HepG2 (cell line): Measurements from ENCODE around the gene ADGRB3. TPM values are rescaled to one million over a fixed set of nuclear protein-coding genes. Genes with fewer than 3 reads are reported as not detected.

ENCODE experiments used
- ATAC-seq: fragments of 200-7000 bp; cut with Tn5 transposase; 3 replicates; pipeline ENCODE4 v1.9.1; 2020; ENCODE audit warnings: mild to moderate bottlenecking, moderate library complexity
- BruUV-seq: library from RNA; stranded (reverse); fragments of 400-500 nt; replicated peaks from 2 replicates; lab custom pipeline; 2021; lab: Mats Ljungman, UMichigan
- CTCF ChIA-PET: fragments of 300-600 bp; formaldehyde crosslinking; extraction: SDS; loops from one replicate; lab custom pipeline; 2021; ENCODE audit warnings: low total read pairs, inconsistent platforms, low intra/inter-chr PET ratio; lab: Yijun Ruan, JAX
- POLR2A ChIA-PET: fragments of 350-600 bp; sonication (Branson Sonifier 250); formaldehyde crosslinking; loops from one replicate; lab custom pipeline; 2020; ENCODE audit warnings: antibody characterized with exemption, inconsistent platforms; lab: Yijun Ruan, JAX
- DNase-seq: peaks from one replicate; pipeline ENCODE4 v3.0.0-alpha.2; 2015; ENCODE audit warnings: low spot score
- FAIRE-seq: peaks from 3 replicates; lab custom pipeline; 2011; peaks lifted over from hg19 to GRCh38; lab: Jason Lieb, UNC
- H2AFZ ChIP-seq: one replicate; pipeline ENCODE4 v1.6.1; 2011; ENCODE audit warnings: low read length, inconsistent platforms
- H3K27ac ChIP-seq: fragments of 300-600 bp; 3 replicates; pipeline ENCODE4 v1.8.0; 2011; ENCODE audit warnings: mixed run types, mild to moderate bottlenecking, mixed read lengths, low read length, inconsistent platforms; ENCODE audit not compliant: insufficient read depth; ENCODE audit errors: extremely low read length
- H3K27me3 ChIP-seq, 2 experiments: fragments of 200-600 bp in 1 of 2; 2 replicates in 1 of 2; 3 replicates in 1 of 2; pipeline versions ENCODE4 v1.6.0 to v1.8.0; 2011; ENCODE audit warnings: low read length in 2 of 2, mild to moderate bottlenecking in 2 of 2, moderate library complexity in 2 of 2, inconsistent platforms in 1 of 2; ENCODE audit not compliant: insufficient read depth in 2 of 2, control insufficient read depth in 1 of 2
- H3K36me3 ChIP-seq, 2 experiments: fragments of 200-600 bp in 1 of 2; replicated peaks in 1 of 2; 2 replicates in 1 of 2; 3 replicates in 1 of 2; pipeline versions ENCODE4 v1.5.1 to v1.8.0; 2011; ENCODE audit warnings: low read length in 2 of 2, inconsistent platforms in 1 of 2; ENCODE audit not compliant: insufficient read depth in 2 of 2, control insufficient read depth in 1 of 2
- H3K4me1 ChIP-seq: 2 replicates; pipeline ENCODE4 v1.5.1; 2012; ENCODE audit warnings: low read length, inconsistent platforms; ENCODE audit not compliant: insufficient read depth
- H3K4me2 ChIP-seq: 2 replicates; pipeline ENCODE4 v1.6.0; 2011; ENCODE audit warnings: low read depth, low read length, inconsistent platforms
- H3K4me3 ChIP-seq, 3 experiments: fragments of 200-600 bp in 1 of 3; sonication (generic), shearing (Covaris generic) in 1 of 3; replicated peaks in 1 of 3; 2 replicates each; pipeline ENCODE4 v1.5.1; 2011 to 2016; ENCODE audit warnings: low read length in 3 of 3, inconsistent platforms in 2 of 3, low read depth in 2 of 3, mild to moderate bottlenecking in 2 of 3, control low read depth in 1 of 3, mixed read lengths in 1 of 3; ENCODE audit not compliant: insufficient read depth in 1 of 3
- H3K79me2 ChIP-seq: one replicate; pipeline ENCODE4 v1.6.1; 2011; ENCODE audit warnings: low read length, inconsistent platforms; ENCODE audit not compliant: insufficient read depth
- H3K9ac ChIP-seq: 2 replicates; pipeline ENCODE4 v1.6.0; 2011; ENCODE audit warnings: mild to moderate bottlenecking, low read depth, low read length, inconsistent platforms; ENCODE audit not compliant: insufficient read depth
- H3K9me3 ChIP-seq: 2 replicates; pipeline ENCODE4 v1.5.1; 2012; ENCODE audit warnings: mild to moderate bottlenecking, low read length
- H4K20me1 ChIP-seq: 2 replicates; pipeline ENCODE4 v1.6.0; 2011; ENCODE audit warnings: inconsistent platforms, mild to moderate bottlenecking, low read length, moderate library complexity; ENCODE audit not compliant: insufficient read depth
- BHLHE40 ChIP-seq: IDR thresholded peaks from 2 replicates; pipeline ENCODE4 v1.6.1; 2011; ENCODE audit warnings: low read length, improper control_type of control experiment
- HNRNPK ChIP-seq: fragments of 200-400 bp; formaldehyde crosslinking; IDR thresholded peaks from 2 replicates; pipeline ENCODE4 v1.6.1; 2018; ENCODE audit warnings: low read length, low read depth, moderate library complexity, mild to moderate bottlenecking; ENCODE audit not compliant: poor library complexity, severe bottlenecking
- HNRNPUL1 ChIP-seq: fragments of 200-400 bp; formaldehyde crosslinking; IDR thresholded peaks from 2 replicates; pipeline ENCODE4 v1.6.1; 2017; ENCODE audit warnings: low read depth, mild to moderate bottlenecking, low read length, moderate library complexity
- MAFK ChIP-seq, 2 experiments: IDR thresholded peaks in 1 of 2; conservative IDR thresholded peaks in 1 of 2; 2 replicates each; pipeline ENCODE4 v1.6.1; 2011; ENCODE audit warnings: improper control_type of control experiment in 2 of 2, low read length in 2 of 2
- NR2F6 ChIP-seq, 2 experiments: IDR thresholded peaks; 2 replicates each; pipeline ENCODE4 v1.6.1; 2016; ENCODE audit warnings: antibody characterized with exemption in 1 of 2, mild to moderate bottlenecking in 1 of 2
- POLR2AphosphoS2 ChIP-seq: IDR thresholded peaks from 2 replicates; pipeline ENCODE4 v1.6.1; 2011; ENCODE audit warnings: low read depth, low read length, improper control_type of control experiment
- RNF2 ChIP-seq: fragments of 450-650 bp; conservative IDR thresholded peaks from 2 replicates; pipeline ENCODE4 v1.6.1; 2016; ENCODE audit warnings: low read depth
- SP4 ChIP-seq: sonication (generic); formaldehyde crosslinking; IDR thresholded peaks from 2 replicates; pipeline ENCODE4 v1.8.1; 2023; ENCODE audit warnings: mild to moderate bottlenecking, missing genetic modification reagents
- ZNF329 ChIP-seq: sonication (generic); formaldehyde crosslinking; IDR thresholded peaks from 2 replicates; pipeline ENCODE4 v1.9.0; 2021; ENCODE audit warnings: low read depth, mild to moderate bottlenecking, missing genetic modification reagents
- ZNF761 ChIP-seq: sonication (generic); formaldehyde crosslinking; conservative IDR thresholded peaks from 2 replicates; pipeline ENCODE4 v1.4.0; 2020; ENCODE audit warnings: mild to moderate bottlenecking, missing genetic modification reagents
- WGBS: methylation state at CpG from one replicate; pipeline ENCODE4 v1.1.6; 2017; ENCODE audit warnings: low lambda C conversion rate; 5-methylcytosine and 5-hydroxymethylcytosine counted together
- in situ Hi-C: cut with HindIII; loops from 2 replicates; pipeline ENCODE4 v1.10.0; 2017; ENCODE audit warnings: low pct_unique_long_range_greater_than_20kb; ENCODE audit not compliant: extremely low pct_ligation_motif_present
- intact Hi-C: fragments of 100-400 bp; cut with micrococcal nuclease; formaldehyde crosslinking; loops from one replicate; pipeline ENCODE4 v1.10.0; 2022; ENCODE audit not compliant: unreplicated experiment
- polyA plus RNA-seq, 8 experiments: library from polyadenylated mRNA; depleted of rRNA in 3 of 8; stranded (reverse) in 7 of 8; unstranded in 1 of 8; fragments of >200 nt; fragmentation: Illumina TruSeq in 4 of 8; extraction: Trizol in 4 of 8; gene quantifications; 2 replicates each; pipeline versions ENCODE4 v1.2.1 to v1.2.3, GENCODE V29; 2011 to 2016; ENCODE audit warnings: low read depth in 4 of 8, missing spikeins in 1 of 8, mixed read lengths in 1 of 8; ENCODE audit not compliant: insufficient read depth in 1 of 8
- total RNA-seq, 5 experiments: library from RNA; depleted of rRNA; stranded (reverse); fragments of >200 nt; fragmentation: Illumina TruSeq; extraction: Trizol; gene quantifications; 2 replicates each; pipeline ENCODE4 v1.2.3, GENCODE V29; 2016; ENCODE audit warnings: low read depth in 1 of 5
- TF ChIP-seq, protein P1 (sequence below): sonication (generic); formaldehyde crosslinking; IDR thresholded peaks from 2 replicates; pipeline ENCODE4 v1.4.0; 2020; ENCODE audit warnings: missing genetic modification reagents
- TF ChIP-seq, protein P2 (sequence below), 2 experiments: fragments of 450-650 bp in 1 of 2; sonication (generic) in 1 of 2; formaldehyde crosslinking in 1 of 2; IDR thresholded peaks; 2 replicates each; pipeline versions ENCODE4 v1.6.1 to v1.8.0; 2016 to 2022; ENCODE audit warnings: antibody characterized with exemption in 1 of 2, mild to moderate bottlenecking in 1 of 2, missing genetic modification reagents in 1 of 2

ADGRB3 gene
- total and polyA plus RNA-seq, 2 of the 13 experiments (the other 11 are each of a cell fraction or from before 2014, with no cell fraction given), result not detected

DNA sequence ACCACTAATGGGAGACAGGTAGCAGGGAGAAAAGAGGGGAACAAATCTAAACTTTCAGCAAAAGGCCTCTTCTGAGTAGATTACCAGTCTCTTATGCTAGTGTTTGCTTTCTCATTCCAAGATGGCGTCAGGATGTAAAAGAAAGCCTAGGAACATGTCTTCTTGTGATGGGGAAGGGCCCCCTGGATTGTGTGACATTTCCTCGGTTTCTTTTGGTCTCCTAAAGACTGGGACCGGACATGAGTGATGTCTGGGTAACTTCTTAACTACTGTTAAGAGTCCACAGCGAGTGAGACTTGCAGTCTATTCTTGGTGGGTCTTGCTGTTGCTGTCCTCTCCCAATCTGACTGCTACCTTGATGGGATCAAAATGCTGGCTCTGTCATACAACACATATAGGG, 60.3 kb downstream of the ADGRB3 start (continued):
- no peak for TF ChIP-seq NR2F6 (IDR thresholded peaks at IDR 0.05)
- TF ChIP-seq NR2F6 (CRISPR knock-in tag; IDR thresholded peaks at IDR 0.05), result no peak
- TF ChIP-seq BHLHE40, result no peak
- TF ChIP-seq MAFK (conservative IDR thresholded peaks at IDR 0.05 in 1 of 2, IDR thresholded peaks at IDR 0.05 in 1 of 2; ENCODE audit: low read length in 2 of 2), result no peak
- TF ChIP-seq, all 625 proteins: peak for 0

DNA sequence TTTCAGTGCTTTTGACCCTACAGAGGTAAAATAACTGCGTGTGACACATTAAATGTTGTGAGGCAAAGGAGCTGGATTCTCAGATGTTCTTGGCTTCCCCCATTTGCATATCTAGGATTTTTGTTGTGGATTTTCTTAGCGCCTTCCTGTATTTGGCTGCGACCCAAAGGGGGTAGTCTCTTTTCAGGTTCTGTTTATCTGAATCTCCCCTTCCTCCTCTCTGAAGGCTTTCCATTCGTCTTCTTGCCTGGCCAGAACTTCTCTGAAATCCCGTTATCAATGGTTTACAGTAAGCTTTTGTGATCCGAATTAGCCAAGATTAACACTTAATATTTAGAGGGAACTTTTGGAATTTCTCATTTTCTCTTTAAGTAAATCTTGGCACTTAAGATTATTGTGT, 60.8 kb downstream of the ADGRB3 start:
- no TSS peak for BruUV-seq
- 0% methylated on average over 6 of the region's 6 CpGs for WGBS
- intact Hi-C loops, result no loop called here
- no peak for TF ChIP-seq HNRNPK
- no peak for TF ChIP-seq HNRNPUL1
- TF ChIP-seq ZNF761, result no peak
- TF ChIP-seq, protein P1, sequence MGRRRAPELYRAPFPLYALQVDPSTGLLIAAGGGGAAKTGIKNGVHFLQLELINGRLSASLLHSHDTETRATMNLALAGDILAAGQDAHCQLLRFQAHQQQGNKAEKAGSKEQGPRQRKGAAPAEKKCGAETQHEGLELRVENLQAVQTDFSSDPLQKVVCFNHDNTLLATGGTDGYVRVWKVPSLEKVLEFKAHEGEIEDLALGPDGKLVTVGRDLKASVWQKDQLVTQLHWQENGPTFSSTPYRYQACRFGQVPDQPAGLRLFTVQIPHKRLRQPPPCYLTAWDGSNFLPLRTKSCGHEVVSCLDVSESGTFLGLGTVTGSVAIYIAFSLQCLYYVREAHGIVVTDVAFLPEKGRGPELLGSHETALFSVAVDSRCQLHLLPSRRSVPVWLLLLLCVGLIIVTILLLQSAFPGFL (CRISPR knock-in tag), result no peak
- TF ChIP-seq POLR2AphosphoS2, result no peak
- no peak for TF ChIP-seq RNF2
- no peak for TF ChIP-seq SP4 (CRISPR knock-in tag)
- TF ChIP-seq ZNF329 (CRISPR knock-in tag), result no peak
- TF ChIP-seq, protein P2, sequence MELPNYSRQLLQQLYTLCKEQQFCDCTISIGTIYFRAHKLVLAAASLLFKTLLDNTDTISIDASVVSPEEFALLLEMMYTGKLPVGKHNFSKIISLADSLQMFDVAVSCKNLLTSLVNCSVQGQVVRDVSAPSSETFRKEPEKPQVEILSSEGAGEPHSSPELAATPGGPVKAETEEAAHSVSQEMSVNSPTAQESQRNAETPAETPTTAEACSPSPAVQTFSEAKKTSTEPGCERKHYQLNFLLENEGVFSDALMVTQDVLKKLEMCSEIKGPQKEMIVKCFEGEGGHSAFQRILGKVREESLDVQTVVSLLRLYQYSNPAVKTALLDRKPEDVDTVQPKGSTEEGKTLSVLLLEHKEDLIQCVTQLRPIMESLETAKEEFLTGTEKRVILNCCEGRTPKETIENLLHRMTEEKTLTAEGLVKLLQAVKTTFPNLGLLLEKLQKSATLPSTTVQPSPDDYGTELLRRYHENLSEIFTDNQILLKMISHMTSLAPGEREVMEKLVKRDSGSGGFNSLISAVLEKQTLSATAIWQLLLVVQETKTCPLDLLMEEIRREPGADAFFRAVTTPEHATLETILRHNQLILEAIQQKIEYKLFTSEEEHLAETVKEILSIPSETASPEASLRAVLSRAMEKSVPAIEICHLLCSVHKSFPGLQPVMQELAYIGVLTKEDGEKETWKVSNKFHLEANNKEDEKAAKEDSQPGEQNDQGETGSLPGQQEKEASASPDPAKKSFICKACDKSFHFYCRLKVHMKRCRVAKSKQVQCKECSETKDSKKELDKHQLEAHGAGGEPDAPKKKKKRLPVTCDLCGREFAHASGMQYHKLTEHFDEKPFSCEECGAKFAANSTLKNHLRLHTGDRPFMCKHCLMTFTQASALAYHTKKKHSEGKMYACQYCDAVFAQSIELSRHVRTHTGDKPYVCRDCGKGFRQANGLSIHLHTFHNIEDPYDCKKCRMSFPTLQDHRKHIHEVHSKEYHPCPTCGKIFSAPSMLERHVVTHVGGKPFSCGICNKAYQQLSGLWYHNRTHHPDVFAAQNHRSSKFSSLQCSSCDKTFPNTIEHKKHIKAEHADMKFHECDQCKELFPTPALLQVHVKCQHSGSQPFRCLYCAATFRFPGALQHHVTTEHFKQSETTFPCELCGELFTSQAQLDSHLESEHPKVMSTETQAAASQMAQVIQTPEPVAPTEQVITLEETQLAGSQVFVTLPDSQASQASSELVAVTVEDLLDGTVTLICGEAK (IDR thresholded peaks at IDR 0.05), result no peak
- TF ChIP-seq, protein P2 (CRISPR knock-in tag; IDR thresholded peaks at IDR 0.05), result no peak
- Histone ChIP-seq H3K27ac (no peak overlapping the region), H3K36me3 (no peaks in the 10 kb centered on the region), H3K9me3 (no peaks in the 10 kb centered on the region), H3K4me3 (no peak overlapping the region), H2AFZ (no peak overlapping the region), H4K20me1 (no peaks in the 10 kb centered on the region), H3K4me2 (no peak overlapping the region), H3K79me2 (no peaks in the 10 kb centered on the region), H3K4me1 (no peaks in the 10 kb centered on the region), H3K27me3 (no peaks in the 10 kb centered on the region; a peak in 1 of 5 replicates), H3K9ac (no peak overlapping the region)
- DNase-seq, result no peak
- CTCF ChIA-PET, result no interaction called here
- in situ Hi-C loops, result no loop called here
- ATAC-seq, result no peak
- no peak for FAIRE-seq
- POLR2A ChIA-PET, result no interaction called here
